Bronchial epithelial cell (primary cell): ENCODE data around the gene GLI3. TPM values are rescaled to one million over a fixed set of nuclear protein-coding genes. Genes with fewer than 3 reads are reported as not detected.

Experiments used
- DNase-seq: peaks from one replicate; pipeline ENCODE4 v3.0.0-alpha.2; 2010; ENCODE audit warnings: low read depth
- FAIRE-seq: peaks from 2 replicates; lab custom pipeline; 2011; peaks lifted over from hg19 to GRCh38; lab: Jason Lieb, UNC
- H3K27me3 ChIP-seq: 2 replicates; pipeline ENCODE4 v1.5.1; 2011; ENCODE audit warnings: low read length; ENCODE audit not compliant: control insufficient read depth, insufficient read depth
- H3K36me3 ChIP-seq: 2 replicates; pipeline ENCODE4 v1.5.1; 2011; ENCODE audit warnings: low read length; ENCODE audit not compliant: control insufficient read depth, insufficient read depth
- H3K4me3 ChIP-seq: 2 replicates; pipeline ENCODE4 v1.5.1; 2011; ENCODE audit warnings: mild to moderate bottlenecking, low read depth, low read length, control low read depth
- total RNA-seq: library from RNA; depleted of rRNA; stranded (reverse); fragments of >200 nt; gene quantifications from 2 replicates; pipeline ENCODE4 v1.2.1, GENCODE V29; 2014
- TF ChIP-seq, protein P1 (sequence below): IDR thresholded peaks from 2 replicates; pipeline ENCODE4 v1.5.1; 2011; ENCODE audit warnings: mild to moderate bottlenecking, moderate library complexity, low read length, control low read depth, inconsistent platforms; ENCODE audit not compliant: insufficient read depth, severe bottlenecking

The GLI3 gene
- total RNA-seq, 1 donor from 2014 or later: 1.3 TPM

DNA sequence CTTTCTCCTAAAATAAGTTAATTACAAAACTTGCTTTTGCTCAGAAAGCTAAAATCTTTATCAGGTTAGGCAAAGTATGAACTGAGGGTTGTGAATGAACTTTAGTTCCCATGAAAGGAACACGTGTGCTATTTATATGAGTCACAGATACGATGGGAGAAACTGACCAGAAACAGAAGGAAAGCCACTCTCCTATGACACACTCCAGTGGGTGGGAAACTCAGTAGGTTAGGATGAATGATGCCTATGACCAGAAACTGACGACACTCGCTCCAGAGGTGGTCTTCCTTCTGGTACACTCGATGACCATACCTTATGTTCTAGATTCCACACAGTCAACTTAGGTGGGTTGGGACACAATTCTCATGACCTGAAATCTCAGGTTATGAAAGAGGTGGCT, 318.4 kb downstream of the GLI3 start:
- peak; percentile 39 for DNase-seq

DNA sequence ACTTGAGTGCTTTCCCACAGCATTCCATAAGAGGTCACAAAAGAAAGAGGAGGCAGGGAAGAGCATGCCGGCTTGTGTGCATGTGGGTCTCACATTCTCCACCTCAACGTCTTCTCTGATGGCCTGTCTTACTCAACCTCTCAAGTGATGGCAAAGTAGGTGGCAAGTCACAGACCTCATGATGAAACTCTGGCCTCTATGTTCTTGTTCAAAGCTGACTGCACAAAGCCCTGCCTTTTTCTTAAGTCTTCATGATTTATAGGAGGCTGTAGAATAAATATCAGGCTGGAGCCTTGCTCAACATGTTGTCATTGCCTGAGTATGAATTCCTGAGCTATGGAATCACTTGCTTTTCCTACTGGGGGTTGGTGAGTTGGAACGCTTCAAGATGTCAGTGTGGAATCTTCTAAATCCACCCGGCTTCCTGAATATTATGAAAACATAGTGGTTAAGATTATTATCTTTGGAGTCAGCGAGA, 320.5 kb downstream of the GLI3 start:
- Histone ChIP-seq H3K27me3 (no peaks in the 10 kb centered on the region), H3K36me3 (no peaks in the 10 kb centered on the region), H3K4me3 (no peak overlapping the region)
- FAIRE-seq: peak; percentile 60
- peak; percentile 94 for DNase-seq
- TF ChIP-seq, protein P1, sequence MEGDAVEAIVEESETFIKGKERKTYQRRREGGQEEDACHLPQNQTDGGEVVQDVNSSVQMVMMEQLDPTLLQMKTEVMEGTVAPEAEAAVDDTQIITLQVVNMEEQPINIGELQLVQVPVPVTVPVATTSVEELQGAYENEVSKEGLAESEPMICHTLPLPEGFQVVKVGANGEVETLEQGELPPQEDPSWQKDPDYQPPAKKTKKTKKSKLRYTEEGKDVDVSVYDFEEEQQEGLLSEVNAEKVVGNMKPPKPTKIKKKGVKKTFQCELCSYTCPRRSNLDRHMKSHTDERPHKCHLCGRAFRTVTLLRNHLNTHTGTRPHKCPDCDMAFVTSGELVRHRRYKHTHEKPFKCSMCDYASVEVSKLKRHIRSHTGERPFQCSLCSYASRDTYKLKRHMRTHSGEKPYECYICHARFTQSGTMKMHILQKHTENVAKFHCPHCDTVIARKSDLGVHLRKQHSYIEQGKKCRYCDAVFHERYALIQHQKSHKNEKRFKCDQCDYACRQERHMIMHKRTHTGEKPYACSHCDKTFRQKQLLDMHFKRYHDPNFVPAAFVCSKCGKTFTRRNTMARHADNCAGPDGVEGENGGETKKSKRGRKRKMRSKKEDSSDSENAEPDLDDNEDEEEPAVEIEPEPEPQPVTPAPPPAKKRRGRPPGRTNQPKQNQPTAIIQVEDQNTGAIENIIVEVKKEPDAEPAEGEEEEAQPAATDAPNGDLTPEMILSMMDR: no peak

More for the DNA sequence above, 318.4 kb downstream of the GLI3 start:
- no peak overlapping the region for H3K4me3 ChIP-seq
- FAIRE-seq: no peak
- TF ChIP-seq, protein P1: no peak
- H3K36me3 ChIP-seq: no peaks in the 10 kb centered on the region
- no peaks in the 10 kb centered on the region for H3K27me3 ChIP-seq

DNA sequence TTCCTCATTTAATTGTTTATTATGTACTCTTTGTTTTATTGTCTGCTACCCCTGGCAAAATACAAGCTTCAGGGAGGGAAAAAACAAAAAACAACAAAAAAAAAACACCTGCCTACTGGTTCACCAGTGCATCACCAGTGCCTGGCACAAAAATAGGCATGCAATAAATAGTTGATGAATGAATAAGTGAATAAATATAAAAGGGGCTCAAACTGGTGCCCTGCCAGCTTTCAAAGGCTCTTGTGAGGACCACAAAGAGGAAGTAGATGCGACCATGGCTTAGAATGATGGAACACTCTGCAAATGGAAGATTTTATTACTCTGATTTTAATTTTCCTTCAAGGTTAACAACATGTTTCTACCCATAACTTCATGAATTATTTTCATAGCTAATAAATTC, 321.1 kb downstream of the GLI3 start:
- no peaks in the 10 kb centered on the region for H3K36me3 ChIP-seq
- no peaks in the 10 kb centered on the region for H3K27me3 ChIP-seq
- FAIRE-seq (no peak), DNase-seq (no peak)
- TF ChIP-seq, protein P1: no peak
- no peak overlapping the region for H3K4me3 ChIP-seq

DNA sequence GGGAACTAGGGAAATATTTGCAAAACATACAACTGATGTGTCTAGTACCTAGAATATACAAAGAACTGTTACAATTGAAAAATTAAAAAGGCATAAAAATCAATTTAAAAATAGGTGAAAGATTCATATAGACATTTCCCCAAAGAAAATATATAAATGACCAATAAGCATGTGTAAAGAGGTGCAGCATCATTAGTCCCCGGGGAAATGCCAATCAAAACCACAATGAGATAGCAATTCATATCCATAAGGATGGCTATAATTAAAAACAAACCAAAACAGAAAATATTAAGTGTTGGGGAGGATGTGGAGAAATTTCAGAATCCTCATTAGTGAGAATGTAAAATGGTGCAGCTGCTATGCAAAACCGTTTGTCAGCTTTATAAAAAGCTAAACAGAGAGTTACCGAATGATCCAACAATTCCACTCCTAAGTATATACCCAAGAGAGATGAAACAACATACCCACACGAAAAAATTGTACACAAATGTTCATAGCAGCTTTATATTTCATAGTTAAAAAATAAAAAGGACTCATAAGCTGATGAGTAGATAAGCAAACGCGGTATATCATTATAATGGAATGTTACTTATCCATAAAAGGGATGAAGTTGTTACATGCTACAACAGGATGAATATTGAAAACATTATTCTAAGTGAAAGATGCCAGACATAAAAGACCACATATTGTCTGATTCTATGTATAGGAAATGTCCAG, 324.0 kb downstream of the GLI3 start:
- H3K4me3 ChIP-seq: no peak overlapping the region
- no peaks in the 10 kb centered on the region for H3K27me3 ChIP-seq
- no peak for FAIRE-seq
- H3K36me3 ChIP-seq: no peaks in the 10 kb centered on the region
- peak; percentile 79 for DNase-seq
- TF ChIP-seq, protein P1: no peak

DNA sequence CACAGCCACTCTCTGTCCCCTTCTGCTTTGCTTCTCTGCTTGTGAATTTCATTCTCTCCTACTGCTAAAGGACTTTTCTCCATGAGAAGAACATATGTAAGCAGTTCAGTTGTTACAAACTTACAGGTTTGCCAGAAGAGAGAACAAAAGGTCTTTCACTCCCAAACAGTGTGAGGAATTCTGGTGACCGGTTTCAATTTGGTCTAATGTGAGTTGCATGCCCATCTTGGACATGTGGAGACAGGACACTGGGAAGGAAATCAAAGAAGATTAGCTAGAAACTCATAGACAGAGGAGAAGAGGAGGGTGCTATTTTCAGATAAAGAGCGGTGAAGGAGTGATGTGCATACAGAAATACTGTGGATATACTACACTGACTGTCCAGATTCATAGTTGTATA, 324.6 kb downstream of the GLI3 start:
- FAIRE-seq (no peak), DNase-seq (peak; percentile 49)
- TF ChIP-seq, protein P1: no peak

More for the DNA sequence above, 324.6 kb downstream of the GLI3 start:
- Histone ChIP-seq H3K4me3 (no peak overlapping the region), H3K27me3 (no peaks in the 10 kb centered on the region), H3K36me3 (no peaks in the 10 kb centered on the region)
